SU-DHL-6 (cell line): Measurements from ENCODE around the gene MX2.

Source experiments
- CTCF ChIP-seq: fragments of 200-600 bp; sonication (generic); IDR thresholded peaks from one replicate; pipeline ENCODE4 v1.5.1; 2017; ENCODE audit warnings: antibody characterized with exemption, mild to moderate bottlenecking, low read length, moderate library complexity; ENCODE audit not compliant: insufficient read depth, poor library complexity, severe bottlenecking
- EZH2phosphoT487 ChIP-seq: fragments of 200-600 bp; sonication (generic), shearing (Covaris generic); conservative IDR thresholded peaks from 2 replicates; pipeline ENCODE4 v1.6.1; 2018; ENCODE audit warnings: mild to moderate bottlenecking, antibody characterized with exemption, low read length, moderate library complexity, mixed read lengths

GRCh38 chr21:41443562-41443961 lies 81.7 kb downstream of the MX2 start:
- TF ChIP-seq EZH2phosphoT487 (no peak), CTCF (no peak)
